ENCODE data around the gene GZMM. TPM values are rescaled to one million over a fixed set of nuclear protein-coding genes. Genes with fewer than 3 reads are reported as not detected.

The GZMM gene
- total RNA-seq, 1 donor from 2014 or later: not detected

GRCh38 chr19:588741-589692 lies 45.2 kb downstream of the GZMM start:
- no peak overlapping the region for H3K27ac ChIP-seq (ENCODE audit: low read depth, low read length)
- H3K4me1 ChIP-seq (ENCODE audit: control insufficient read depth in 3 of 3, insufficient read depth in 3 of 3, low read length in 3 of 3): peaks cover 0 to 3% (median 3%) of the 10 kb centered on the region in 3 donors
- no peak overlapping the region for H3K9ac ChIP-seq (ENCODE audit: low read depth in 1 of 3, low read length in 3 of 3)
- H3K27me3 ChIP-seq (ENCODE audit: control insufficient read depth in 3 of 3, insufficient read depth in 3 of 3, low read length in 3 of 3): peaks cover 37 to 49% (median 46%) of the 10 kb centered on the region in 3 donors
- H3K4me3 ChIP-seq (ENCODE audit: low read length in 3 of 3): no peak overlapping the region
- H3K9me3 ChIP-seq (ENCODE audit: control insufficient read depth in 3 of 3, low read length in 3 of 3): no peaks in the 10 kb centered on the region
- no peaks in the 10 kb centered on the region for H3K36me3 ChIP-seq (ENCODE audit: control insufficient read depth in 3 of 3, insufficient read depth in 3 of 3, low read length in 3 of 3)

- Histone ChIP-seq H3K9ac (ENCODE audit: low read depth in 1 of 3, low read length in 3 of 3) (no peak within 1 kb of the TSS), H3K27ac (ENCODE audit: low read depth, low read length) (no peak within 1 kb of the TSS), H3K27me3 (ENCODE audit: control insufficient read depth in 3 of 3, insufficient read depth in 3 of 3, low read length in 3 of 3) (peaks cover 41 to 52% (median 48%) of the 10 kb centered on the region in 3 donors), H3K4me1 (ENCODE audit: control insufficient read depth in 3 of 3, insufficient read depth in 3 of 3, low read length in 3 of 3) (peaks cover 0 to 3% (median 0%) of the 10 kb centered on the region in 3 donors), H3K4me3 (ENCODE audit: low read length in 3 of 3) (no peak within 1 kb of the TSS), H3K36me3 (ENCODE audit: control insufficient read depth in 3 of 3, insufficient read depth in 3 of 3, low read length in 3 of 3) (no peaks in the 10 kb centered on the region), H3K9me3 (ENCODE audit: control insufficient read depth in 3 of 3, low read length in 3 of 3) (no peaks in the 10 kb centered on the region)
These were observed 46.0 kb downstream of the GZMM start, which contains the start of gene HCN2 for GRCh38 chr19:589693-590395. HCN2 (plus strand) TSS chr19:589881; CDS start chr19:589946, 65 bp downstream.

- Histone ChIP-seq H3K4me3 (ENCODE audit: low read length in 3 of 3) (no peak overlapping the region), H3K4me1 (ENCODE audit: control insufficient read depth in 3 of 3, insufficient read depth in 3 of 3, low read length in 3 of 3) (peaks cover 0 to 3% (median 0%) of the 10 kb centered on the region in 3 donors), H3K27me3 (ENCODE audit: control insufficient read depth in 3 of 3, insufficient read depth in 3 of 3, low read length in 3 of 3) (peaks cover 41 to 55% (median 50%) of the 10 kb centered on the region in 3 donors), H3K9ac (ENCODE audit: low read depth in 1 of 3, low read length in 3 of 3) (no peak overlapping the region), H3K36me3 (ENCODE audit: control insufficient read depth in 3 of 3, insufficient read depth in 3 of 3, low read length in 3 of 3) (no peaks in the 10 kb centered on the region), H3K9me3 (ENCODE audit: control insufficient read depth in 3 of 3, low read length in 3 of 3) (no peaks in the 10 kb centered on the region), H3K27ac (ENCODE audit: low read depth, low read length) (no peak overlapping the region)
These were observed 46.5 kb downstream of the GZMM start for GRCh38 chr19:590396-590745.

DNA sequence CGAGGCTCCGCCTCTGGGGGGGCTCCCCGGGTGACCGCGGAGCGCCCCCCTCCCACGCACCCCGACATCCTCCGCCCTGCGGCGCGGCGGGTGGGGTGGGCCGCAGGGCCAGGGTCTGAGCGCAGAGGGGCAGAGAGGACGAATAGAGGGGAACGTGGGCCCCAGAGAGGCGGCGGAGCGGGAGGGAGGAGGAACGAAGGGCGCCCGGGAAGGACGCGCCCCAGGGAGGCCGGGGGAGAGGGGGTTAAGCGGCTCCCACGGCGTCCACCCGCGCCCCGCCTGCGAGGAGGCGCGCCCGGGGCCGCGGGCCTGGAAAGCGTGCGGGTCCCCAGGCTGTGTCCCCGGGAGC lies 46.9 kb downstream of the GZMM start:
- Histone ChIP-seq H3K9ac (ENCODE audit: low read depth in 1 of 3, low read length in 3 of 3) (no peak overlapping the region), H3K4me1 (ENCODE audit: control insufficient read depth in 3 of 3, insufficient read depth in 3 of 3, low read length in 3 of 3) (peaks cover 0 to 3% (median 0%) of the 10 kb centered on the region in 3 donors), H3K27ac (ENCODE audit: low read depth, low read length) (no peak overlapping the region), H3K9me3 (ENCODE audit: control insufficient read depth in 3 of 3, low read length in 3 of 3) (no peaks in the 10 kb centered on the region), H3K4me3 (ENCODE audit: low read length in 3 of 3) (no peak overlapping the region), H3K36me3 (ENCODE audit: control insufficient read depth in 3 of 3, insufficient read depth in 3 of 3, low read length in 3 of 3) (no peaks in the 10 kb centered on the region), H3K27me3 (ENCODE audit: control insufficient read depth in 3 of 3, insufficient read depth in 3 of 3, low read length in 3 of 3) (peaks cover 40 to 56% (median 48%) of the 10 kb centered on the region in 3 donors)

- Histone ChIP-seq H3K4me3 (ENCODE audit: low read length in 3 of 3) (no peak overlapping the region), H3K27ac (ENCODE audit: low read depth, low read length) (no peak overlapping the region), H3K4me1 (ENCODE audit: control insufficient read depth in 3 of 3, insufficient read depth in 3 of 3, low read length in 3 of 3) (peaks cover 0 to 3% (median 0%) of the 10 kb centered on the region in 3 donors), H3K9ac (ENCODE audit: low read depth in 1 of 3, low read length in 3 of 3) (no peak overlapping the region), H3K36me3 (ENCODE audit: control insufficient read depth in 3 of 3, insufficient read depth in 3 of 3, low read length in 3 of 3) (no peaks in the 10 kb centered on the region), H3K27me3 (ENCODE audit: control insufficient read depth in 3 of 3, insufficient read depth in 3 of 3, low read length in 3 of 3) (peaks cover 37 to 62% (median 46%) of the 10 kb centered on the region in 3 donors), H3K9me3 (ENCODE audit: control insufficient read depth in 3 of 3, low read length in 3 of 3) (no peaks in the 10 kb centered on the region)
These were observed 47.5 kb downstream of the GZMM start for GRCh38 chr19:591099-591958.

DNA sequence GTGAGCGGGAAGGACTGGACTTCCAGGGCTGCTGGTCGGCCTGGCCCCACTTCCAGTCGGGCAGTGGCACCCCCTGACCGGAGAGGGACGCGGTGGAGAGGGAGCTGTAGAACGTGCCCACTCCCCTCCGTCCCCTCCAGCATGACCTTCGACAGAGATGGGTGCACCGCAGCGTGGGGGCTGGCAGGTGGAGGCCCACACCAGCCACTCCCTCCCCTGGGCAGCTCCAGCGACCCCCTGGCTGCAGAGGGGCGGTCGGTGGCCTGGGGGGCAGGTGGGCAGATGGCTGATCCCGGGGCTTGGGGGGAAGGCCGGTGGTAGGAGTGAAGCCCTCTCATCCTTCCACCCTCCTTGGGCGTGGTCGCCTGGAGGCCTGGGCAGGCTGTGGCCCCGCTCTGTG lies 48.2 kb downstream of the GZMM start:
- Histone ChIP-seq H3K4me1 (ENCODE audit: control insufficient read depth in 3 of 3, insufficient read depth in 3 of 3, low read length in 3 of 3) (peaks cover 0 to 3% (median 0%) of the 10 kb centered on the region in 3 donors), H3K27ac (ENCODE audit: low read depth, low read length) (no peak overlapping the region), H3K9me3 (ENCODE audit: control insufficient read depth in 3 of 3, low read length in 3 of 3) (no peaks in the 10 kb centered on the region), H3K27me3 (ENCODE audit: control insufficient read depth in 3 of 3, insufficient read depth in 3 of 3, low read length in 3 of 3) (peaks cover 42 to 65% (median 50%) of the 10 kb centered on the region in 3 donors), H3K9ac (ENCODE audit: low read depth in 1 of 3, low read length in 3 of 3) (no peak overlapping the region), H3K4me3 (ENCODE audit: low read length in 3 of 3) (no peak overlapping the region), H3K36me3 (ENCODE audit: control insufficient read depth in 3 of 3, insufficient read depth in 3 of 3, low read length in 3 of 3) (no peaks in the 10 kb centered on the region)

- Histone ChIP-seq H3K4me3 (ENCODE audit: low read length in 3 of 3) (no peak overlapping the region), H3K9ac (ENCODE audit: low read depth in 1 of 3, low read length in 3 of 3) (no peak overlapping the region), H3K36me3 (ENCODE audit: control insufficient read depth in 3 of 3, insufficient read depth in 3 of 3, low read length in 3 of 3) (no peaks in the 10 kb centered on the region), H3K9me3 (ENCODE audit: control insufficient read depth in 3 of 3, low read length in 3 of 3) (no peaks in the 10 kb centered on the region), H3K27me3 (ENCODE audit: control insufficient read depth in 3 of 3, insufficient read depth in 3 of 3, low read length in 3 of 3) (peaks cover 42 to 67% (median 49%) of the 10 kb centered on the region in 3 donors), H3K27ac (ENCODE audit: low read depth, low read length) (no peak overlapping the region), H3K4me1 (ENCODE audit: control insufficient read depth in 3 of 3, insufficient read depth in 3 of 3, low read length in 3 of 3) (peaks cover 0 to 1% (median 0%) of the 10 kb centered on the region in 3 donors)
These were observed 49.2 kb downstream of the GZMM start for GRCh38 chr19:593055-593454.

DNA sequence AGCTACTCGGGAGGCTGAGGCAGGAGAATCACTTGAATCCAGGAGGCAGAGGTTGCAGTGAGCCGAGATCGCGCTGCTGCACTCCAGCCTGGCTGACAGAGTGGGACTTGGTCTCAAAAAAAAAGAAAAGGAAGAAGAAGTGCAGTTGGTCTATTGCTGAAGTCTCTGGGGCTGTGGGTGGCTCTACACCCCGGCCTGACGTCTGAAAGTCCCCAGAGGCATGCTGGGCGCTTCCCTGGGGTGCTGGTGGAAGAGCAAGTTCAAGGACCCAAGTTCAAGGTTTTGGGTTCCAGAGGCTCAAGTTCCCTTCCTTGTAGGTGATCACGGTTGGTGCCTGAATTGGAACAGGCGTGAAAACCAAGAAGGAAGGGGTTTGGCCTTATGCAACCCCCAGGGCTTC lies 49.7 kb downstream of the GZMM start:
- no peaks in the 10 kb centered on the region for H3K4me1 ChIP-seq (ENCODE audit: control insufficient read depth in 3 of 3, insufficient read depth in 3 of 3, low read length in 3 of 3)
- H3K4me3 ChIP-seq (ENCODE audit: low read length in 3 of 3): no peak overlapping the region
- H3K27ac ChIP-seq (ENCODE audit: low read depth, low read length): no peak overlapping the region
- peaks cover 37 to 63% (median 44%) of the 10 kb centered on the region in 3 donors for H3K27me3 ChIP-seq (ENCODE audit: control insufficient read depth in 3 of 3, insufficient read depth in 3 of 3, low read length in 3 of 3)
- no peaks in the 10 kb centered on the region for H3K36me3 ChIP-seq (ENCODE audit: control insufficient read depth in 3 of 3, insufficient read depth in 3 of 3, low read length in 3 of 3)
- no peak overlapping the region for H3K9ac ChIP-seq (ENCODE audit: low read depth in 1 of 3, low read length in 3 of 3)
- H3K9me3 ChIP-seq (ENCODE audit: control insufficient read depth in 3 of 3, low read length in 3 of 3): no peaks in the 10 kb centered on the region

- Histone ChIP-seq H3K27me3 (ENCODE audit: control insufficient read depth in 3 of 3, insufficient read depth in 3 of 3, low read length in 3 of 3) (peaks cover 29 to 55% (median 39%) of the 10 kb centered on the region in 3 donors), H3K36me3 (ENCODE audit: control insufficient read depth in 3 of 3, insufficient read depth in 3 of 3, low read length in 3 of 3) (no peaks in the 10 kb centered on the region), H3K4me3 (ENCODE audit: low read length in 3 of 3) (no peak overlapping the region), H3K27ac (ENCODE audit: low read depth, low read length) (no peak overlapping the region), H3K9ac (ENCODE audit: low read depth in 1 of 3, low read length in 3 of 3) (no peak overlapping the region), H3K9me3 (ENCODE audit: control insufficient read depth in 3 of 3, low read length in 3 of 3) (no peaks in the 10 kb centered on the region), H3K4me1 (ENCODE audit: control insufficient read depth in 3 of 3, insufficient read depth in 3 of 3, low read length in 3 of 3) (no peaks in the 10 kb centered on the region)
These were observed 50.5 kb downstream of the GZMM start for GRCh38 chr19:594265-594870.
